Stimulated activated naive CD8-positive, alpha-beta T cell treated with anti-CD3 and anti-CD28 coated beads, Interleukin-15, amount 100 ng/mL, for 72 hours (primary cell): ENCODE results near the gene FAM193A.
A peak's percentile ranks its signal among the peaks of the same experiment; 100 is the strongest.
"Not testable (repeated sequence)": the region's sequence is repeated elsewhere in the genome, so short reads cannot be mapped to it uniquely, and the experiment has no call there.

ENCODE experiments used
- ATAC-seq: fragments of 150-1000 bp; cut with Tn5 transposase; 2 replicates; pipeline ENCODE4 v1.10.0; 2021; ENCODE audit warnings: mild to moderate bottlenecking, moderate library complexity
- DNase-seq, 2 donors: peaks; one replicate each; pipeline ENCODE4 v3.0.0; 2021 to 2022
- H3K27ac Mint-ChIP-seq, 2 donors: one replicate each; pipeline ENCODE4 v1.8.0; 2022; ENCODE audit warnings: mild to moderate bottlenecking in 2 of 2, mixed read lengths in 2 of 2, moderate library complexity in 2 of 2
- H3K27me3 Mint-ChIP-seq: one replicate; pipeline ENCODE4 v1.8.0; 2022; ENCODE audit warnings: mixed read lengths
- H3K4me1 Mint-ChIP-seq: one replicate; pipeline ENCODE4 v1.8.0; 2022; ENCODE audit warnings: mild to moderate bottlenecking, mixed read lengths
- H3K4me3 Mint-ChIP-seq, 2 donors: one replicate each; pipeline ENCODE4 v1.8.0; 2022; ENCODE audit warnings: mild to moderate bottlenecking in 2 of 2, mixed read lengths in 2 of 2, moderate library complexity in 1 of 2
- H3K9me3 Mint-ChIP-seq, 2 donors: one replicate each; pipeline ENCODE4 v1.8.0; 2022; ENCODE audit warnings: mixed read lengths in 2 of 2

Gene FAM193A

DNA sequence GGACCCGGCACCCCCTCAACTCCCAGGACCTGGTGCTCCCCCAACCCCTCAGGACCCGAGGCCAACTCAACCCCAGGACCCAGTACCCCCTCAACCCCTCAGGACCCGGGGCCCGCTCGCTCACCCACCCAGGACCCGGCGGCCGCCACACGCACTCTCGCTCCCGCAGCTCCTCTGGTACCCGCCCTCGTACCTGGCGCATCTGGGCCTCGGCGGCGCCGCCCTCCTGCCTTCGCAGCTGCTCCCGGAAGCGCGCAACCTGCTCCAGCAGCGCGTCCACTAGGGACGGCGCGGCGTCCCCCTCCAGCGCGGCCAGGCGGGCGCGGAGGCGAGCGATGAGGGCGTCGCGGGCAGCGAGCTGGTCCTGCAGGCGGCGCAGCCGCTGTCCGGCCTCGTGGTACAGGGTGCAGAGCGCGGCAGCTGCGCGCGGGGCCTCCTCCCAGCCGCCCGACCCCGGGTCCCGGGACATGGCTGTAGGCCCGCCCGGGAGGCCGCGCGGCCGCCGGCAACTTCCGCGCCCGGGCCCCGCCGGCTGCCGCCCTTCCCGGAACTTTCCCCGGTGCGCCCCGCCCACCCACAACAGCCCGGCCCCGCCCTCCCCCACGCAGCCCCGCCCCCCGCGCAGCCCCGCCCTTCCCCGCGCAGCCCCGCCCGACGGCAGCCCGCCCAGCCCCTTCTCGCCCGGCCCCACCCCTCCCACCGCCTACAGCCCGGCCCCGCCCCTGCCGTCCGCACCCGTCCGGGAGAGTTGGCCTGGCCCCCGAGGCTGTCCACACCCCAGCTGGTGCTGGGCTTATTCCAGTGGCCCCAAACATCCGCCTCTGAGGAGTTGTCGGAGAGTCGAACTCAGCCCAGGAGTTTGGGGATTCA, 219.6 kb downstream of the FAM193A start, which contains the start of gene TNIP2:
TSS of gene TNIP2 (minus strand) at position 516 of the 870 bp plus-strand sequence. CDS start at position 469, 47 bp downstream.
- Mint-ChIP-seq H3K27me3 (no peaks in the 10 kb centered on the region), H3K4me3 (peak within 1 kb of the TSS; percentile 80 to 85), H3K9me3 (no peaks in the 10 kb centered on the region), H3K27ac (peak within 1 kb of the TSS; percentile 68 to 91), H3K4me1 (peaks cover 47% of the 10 kb centered on the region)
- ATAC-seq: peak; percentile 88
- DNase-seq: peak; percentile 77 to 81

- Mint-ChIP-seq H3K27ac (peak overlapping the region in 1 of 2 donors; percentile 67), H3K27me3 (no peaks in the 10 kb centered on the region), H3K4me3 (peak overlapping the region; percentile 72 to 77), H3K9me3 (no peaks in the 10 kb centered on the region), H3K4me1 (peaks cover 47% of the 10 kb centered on the region)
- ATAC-seq (no peak), DNase-seq (no peak)
Measured at GRCh38 chr4:2756691-2757350, 220.4 kb downstream of the FAM193A start.

DNA sequence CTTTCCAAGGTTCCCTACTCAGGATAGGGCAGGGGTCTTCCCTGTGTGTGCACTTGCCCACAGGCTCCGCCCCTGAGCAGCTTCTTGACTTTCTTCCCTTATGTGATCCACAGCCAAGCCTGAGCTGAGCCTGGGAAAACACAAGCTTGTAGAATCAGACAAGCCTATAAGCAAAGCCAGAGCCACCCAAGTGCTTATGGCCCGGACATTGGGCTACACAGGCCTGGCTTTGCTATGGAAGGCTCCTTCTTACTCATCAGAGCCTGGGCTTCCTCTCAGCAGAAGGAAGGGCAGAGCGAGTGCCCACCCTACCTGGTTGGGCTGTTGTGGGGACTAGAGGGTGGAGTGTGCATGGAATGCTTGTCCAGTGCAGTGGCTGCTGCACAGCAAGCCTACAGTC, 221.0 kb downstream of the FAM193A start:
- peaks cover 47% of the 10 kb centered on the region for H3K4me1 Mint-ChIP-seq
- H3K27ac Mint-ChIP-seq: peak overlapping the region in 1 of 2 donors; percentile 65
- no peaks in the 10 kb centered on the region for H3K9me3 Mint-ChIP-seq
- ATAC-seq (no peak), DNase-seq (no peak)
- H3K4me3 Mint-ChIP-seq: peak overlapping the region; percentile 10 to 77
- no peaks in the 10 kb centered on the region for H3K27me3 Mint-ChIP-seq

DNA sequence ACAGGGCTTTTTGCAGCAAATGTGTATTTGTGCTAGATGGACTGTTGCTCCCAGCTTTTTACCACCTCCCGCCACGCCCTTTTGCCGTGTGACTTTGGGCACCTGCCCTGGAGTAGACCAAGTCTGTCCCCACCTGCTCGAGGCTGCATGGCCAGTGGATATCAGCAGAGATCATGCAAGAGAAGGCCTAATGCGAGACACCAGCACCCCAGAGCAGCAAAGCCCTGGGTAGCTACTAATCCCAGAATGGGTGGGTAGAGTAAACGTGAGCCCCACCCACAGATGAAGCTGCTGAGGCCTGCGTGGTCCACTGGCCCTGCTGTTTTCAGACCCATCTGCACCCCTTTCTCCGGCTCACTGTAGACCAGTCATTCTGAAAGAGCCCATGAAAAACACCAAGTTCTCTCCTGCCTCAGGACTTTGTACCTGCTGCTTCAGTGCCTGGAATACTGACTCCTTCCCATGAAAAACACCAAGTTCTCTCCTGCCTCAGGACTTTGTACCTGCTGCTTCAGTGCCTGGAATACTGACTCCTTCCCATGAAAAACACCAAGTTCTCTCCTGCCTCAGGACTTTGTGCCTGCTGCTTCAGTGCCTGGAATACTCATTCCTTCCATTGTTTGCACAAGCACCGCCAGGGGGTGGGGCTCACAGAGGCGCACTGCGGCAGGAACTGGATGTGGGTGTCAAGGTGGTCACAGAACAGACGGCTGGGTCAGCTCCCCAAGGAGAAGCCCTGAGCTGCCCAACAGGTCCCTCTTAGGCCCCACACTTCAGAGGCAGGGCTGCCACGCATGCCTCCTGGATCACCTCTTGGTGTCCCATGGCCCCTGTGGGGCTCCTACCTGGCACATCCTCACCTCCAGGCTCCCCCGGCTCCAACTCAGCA, 224.8 kb downstream of the FAM193A start:
- H3K27ac Mint-ChIP-seq: no peak overlapping the region

DNA sequence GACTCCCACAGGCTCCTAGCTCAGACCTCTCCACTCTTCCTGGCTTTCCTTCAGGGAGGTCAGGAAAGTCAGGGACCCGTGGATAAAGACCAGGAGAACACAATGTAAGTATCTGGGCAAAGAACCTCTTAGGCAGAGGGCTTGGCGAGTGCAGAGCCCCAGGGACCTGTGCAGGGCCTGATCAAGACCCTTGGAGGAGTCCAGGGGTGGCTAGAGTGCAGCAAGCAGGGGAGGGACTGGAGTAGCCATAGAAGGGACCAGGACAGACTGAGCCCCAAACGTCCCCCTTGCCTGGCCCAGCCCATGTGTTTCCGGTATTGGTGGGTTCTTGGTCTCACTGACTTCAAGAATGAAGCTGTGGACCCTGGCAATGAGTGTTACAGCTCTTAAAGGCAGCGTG, 225.6 kb downstream of the FAM193A start:
- DNase-seq (no peak), ATAC-seq (no peak)
- no peak overlapping the region for H3K4me3 Mint-ChIP-seq
- H3K9me3 Mint-ChIP-seq: no peaks in the 10 kb centered on the region
- H3K27me3 Mint-ChIP-seq: no peaks in the 10 kb centered on the region
- H3K4me1 Mint-ChIP-seq: peaks cover 21% of the 10 kb centered on the region
- H3K27ac Mint-ChIP-seq: no peak overlapping the region

More for the DNA sequence above, 224.8 kb downstream of the FAM193A start:
- H3K27me3 Mint-ChIP-seq: no peaks in the 10 kb centered on the region
- H3K9me3 Mint-ChIP-seq: no peaks in the 10 kb centered on the region
- DNase-seq: no peak
- peaks cover 27% of the 10 kb centered on the region for H3K4me1 Mint-ChIP-seq
- H3K4me3 Mint-ChIP-seq: no peak overlapping the region
- ATAC-seq: no peak

DNA sequence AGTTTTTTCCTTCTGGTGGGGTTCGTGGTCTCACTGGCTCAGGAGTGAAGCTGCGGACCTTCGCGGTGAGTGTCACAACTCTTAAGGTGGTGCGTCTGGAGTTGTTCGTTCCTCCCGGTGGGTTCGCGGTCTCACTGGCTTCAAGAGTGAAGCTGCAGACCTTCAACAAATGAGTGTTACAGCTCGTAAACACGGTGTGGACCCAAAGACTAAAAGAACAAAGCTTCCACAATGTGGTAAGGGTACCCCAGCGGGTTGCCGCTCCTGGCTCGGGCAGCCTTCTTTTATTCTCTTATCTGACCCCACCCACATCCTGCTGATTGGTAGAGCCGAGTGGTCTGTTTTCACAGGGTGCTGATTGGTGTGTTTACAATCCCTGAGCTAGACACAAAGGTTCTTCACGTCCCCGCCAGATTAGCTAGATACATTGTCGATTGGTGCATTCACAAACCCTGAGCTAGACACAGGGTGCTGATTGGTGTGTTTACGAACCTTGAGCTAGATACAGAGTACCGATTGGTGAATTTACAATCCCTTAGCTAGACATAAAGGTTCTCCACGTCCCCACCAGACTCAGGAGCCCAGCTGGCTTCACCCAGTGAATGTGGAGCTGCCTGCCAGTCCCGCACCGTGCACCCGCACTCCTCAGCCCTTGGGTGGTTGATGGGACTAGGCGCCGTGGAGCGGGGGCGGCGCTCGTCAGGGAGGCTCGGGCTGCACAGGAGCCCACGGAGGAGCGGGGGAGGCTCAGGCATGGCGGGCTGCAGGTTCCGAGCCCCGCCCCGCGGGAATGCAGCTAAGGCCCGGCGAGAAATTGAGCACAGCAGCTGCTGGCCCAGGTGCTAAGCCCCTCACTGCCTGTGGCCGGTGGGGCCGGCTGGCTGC, 226.3 kb downstream of the FAM193A start:
- not testable (repeated sequence) for H3K9me3 Mint-ChIP-seq, H3K27ac Mint-ChIP-seq, DNase-seq, H3K27me3 Mint-ChIP-seq, ATAC-seq
- Mint-ChIP-seq H3K4me1 (peaks cover 20% of the 10 kb centered on the region), H3K4me3 (peak overlapping the region in 1 of 2 donors; percentile 59)

GRCh38 chr4:2763511-2763967, 227.1 kb downstream of the FAM193A start:
- DNase-seq (no peak), ATAC-seq (no peak)
- Mint-ChIP-seq H3K27me3 (no peaks in the 10 kb centered on the region), H3K9me3 (no peaks in the 10 kb centered on the region), H3K4me1 (peaks cover 20% of the 10 kb centered on the region), H3K27ac (peak overlapping the region in 1 of 2 donors; percentile 40), H3K4me3 (peak overlapping the region; percentile 67 to 78)

- ATAC-seq (no peak), DNase-seq (no peak)
- Mint-ChIP-seq H3K4me3 (no peak overlapping the region), H3K4me1 (peaks cover 32% of the 10 kb centered on the region), H3K27ac (no peak overlapping the region), H3K27me3 (no peaks in the 10 kb centered on the region), H3K9me3 (peaks cover 11 to 12% of the 10 kb centered on the region in 2 donors)
Measured at GRCh38 chr4:2765832-2766526, 229.5 kb downstream of the FAM193A start.

GRCh38 chr4:2767046-2767704, 230.7 kb downstream of the FAM193A start:
- H3K27ac Mint-ChIP-seq: no peak overlapping the region
- H3K4me3 Mint-ChIP-seq: no peak overlapping the region
- H3K4me1 Mint-ChIP-seq: peaks cover 29% of the 10 kb centered on the region
- DNase-seq: no peak
- no peaks in the 10 kb centered on the region for H3K27me3 Mint-ChIP-seq
- peaks cover 13 to 15% of the 10 kb centered on the region in 2 donors for H3K9me3 Mint-ChIP-seq
- ATAC-seq: no peak

- DNase-seq: no peak
Measured at GRCh38 chr4:2767705-2768074, 231.2 kb downstream of the FAM193A start.

DNA sequence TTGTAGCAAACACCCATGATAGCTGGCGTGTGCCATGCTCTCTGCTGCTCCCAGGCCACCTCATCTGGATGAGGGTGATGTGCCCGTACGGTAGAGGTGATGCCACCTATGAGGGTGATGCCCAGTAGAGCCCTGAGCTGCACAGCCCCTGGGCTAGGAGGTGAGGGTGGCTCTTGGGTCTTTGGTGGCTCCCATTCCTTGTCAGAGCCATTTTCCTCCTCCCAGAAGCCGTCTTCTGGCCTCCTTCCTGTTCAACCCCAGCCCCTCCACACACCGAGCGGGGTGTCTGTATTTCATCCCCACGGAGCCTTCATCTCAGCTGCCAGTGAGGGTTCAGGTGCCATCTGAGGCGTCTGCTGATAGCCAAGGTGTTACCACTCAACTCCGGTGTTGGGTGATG, 231.7 kb downstream of the FAM193A start:
- Mint-ChIP-seq H3K9me3 (peaks cover 13 to 15% of the 10 kb centered on the region in 2 donors), H3K27me3 (no peaks in the 10 kb centered on the region), H3K27ac (no peak overlapping the region), H3K4me1 (peaks cover 26% of the 10 kb centered on the region), H3K4me3 (no peak overlapping the region)
- ATAC-seq: no peak
- DNase-seq: no peak

More at GRCh38 chr4:2767705-2768074, 231.2 kb downstream of the FAM193A start:
- Mint-ChIP-seq H3K4me1 (peaks cover 26% of the 10 kb centered on the region), H3K9me3 (peaks cover 13 to 15% of the 10 kb centered on the region in 2 donors), H3K27me3 (no peaks in the 10 kb centered on the region), H3K4me3 (no peak overlapping the region), H3K27ac (no peak overlapping the region)
- no peak for ATAC-seq

DNA sequence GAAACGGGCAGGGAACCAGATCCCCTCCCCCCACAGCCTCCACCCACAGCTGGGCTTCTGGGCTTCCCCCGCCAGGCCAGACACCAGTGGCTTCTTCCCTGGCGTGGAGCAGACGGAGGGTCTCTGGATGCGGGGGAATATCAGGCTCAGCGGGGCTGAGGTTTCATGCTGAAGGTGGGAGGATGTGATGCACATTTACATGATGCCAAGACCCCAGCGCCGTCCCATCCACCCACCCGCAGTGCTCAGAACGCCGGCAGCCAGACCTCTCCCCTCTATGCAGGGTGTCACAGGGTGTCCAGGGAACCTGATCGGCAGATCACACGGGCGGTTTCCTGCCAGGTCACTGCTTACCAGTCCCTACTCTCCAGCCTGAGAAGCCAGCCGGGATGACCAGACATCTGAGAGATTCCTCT, 232.5 kb downstream of the FAM193A start:
- ATAC-seq (no peak), DNase-seq (no peak)
- Mint-ChIP-seq H3K9me3 (peaks cover 13 to 15% of the 10 kb centered on the region in 2 donors), H3K4me1 (peaks cover 21% of the 10 kb centered on the region), H3K27me3 (no peaks in the 10 kb centered on the region), H3K4me3 (no peak overlapping the region), H3K27ac (no peak overlapping the region)

DNA sequence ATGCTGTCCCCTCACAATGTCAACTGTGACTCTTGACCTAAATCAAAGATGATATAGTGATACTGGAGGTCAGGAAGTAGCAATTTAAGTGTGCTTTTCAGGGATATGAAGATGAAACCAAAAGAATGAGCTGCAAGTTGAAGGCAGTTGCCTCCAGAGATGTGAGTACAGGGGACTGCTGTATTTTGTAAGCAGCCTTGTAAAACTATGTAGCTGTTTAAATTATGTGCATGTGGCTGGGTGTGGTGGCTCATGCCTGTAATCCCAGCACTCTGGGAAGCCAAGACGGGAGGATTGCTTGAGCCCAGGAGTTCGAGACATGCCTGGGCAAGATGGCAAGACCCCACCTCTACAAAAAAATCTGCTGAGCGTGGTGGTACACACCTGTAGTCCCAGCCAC, 234.8 kb downstream of the FAM193A start:
- H3K27me3 Mint-ChIP-seq: no peaks in the 10 kb centered on the region
- ATAC-seq (no peak), DNase-seq (no peak)
- peaks cover 21% of the 10 kb centered on the region for H3K4me1 Mint-ChIP-seq
- H3K27ac Mint-ChIP-seq: no peak overlapping the region
- H3K9me3 Mint-ChIP-seq: peaks cover 13 to 15% of the 10 kb centered on the region in 2 donors
- H3K4me3 Mint-ChIP-seq: no peak overlapping the region
